GM21360 (cell line): ENCODE data around the gene CLCN1.

ENCODE experiments used
- ATAC-seq: cut with Tn5 transposase; IDR thresholded peaks from one replicate; pipeline ENCODE4 v1.9.1; 2021; ENCODE audit warnings: mild to moderate bottlenecking, moderate library complexity; ENCODE audit not compliant: unreplicated experiment

CLCN1 gene

GRCh38 chr7:143362131-143363015 lies 46.5 kb downstream of the CLCN1 start, which contains the start of gene FAM131B:
TSS of gene FAM131B (minus strand) at chr7:143362713. CDS start at chr7:143362603, 110 bp downstream.
- ATAC-seq, result no peak

DNA sequence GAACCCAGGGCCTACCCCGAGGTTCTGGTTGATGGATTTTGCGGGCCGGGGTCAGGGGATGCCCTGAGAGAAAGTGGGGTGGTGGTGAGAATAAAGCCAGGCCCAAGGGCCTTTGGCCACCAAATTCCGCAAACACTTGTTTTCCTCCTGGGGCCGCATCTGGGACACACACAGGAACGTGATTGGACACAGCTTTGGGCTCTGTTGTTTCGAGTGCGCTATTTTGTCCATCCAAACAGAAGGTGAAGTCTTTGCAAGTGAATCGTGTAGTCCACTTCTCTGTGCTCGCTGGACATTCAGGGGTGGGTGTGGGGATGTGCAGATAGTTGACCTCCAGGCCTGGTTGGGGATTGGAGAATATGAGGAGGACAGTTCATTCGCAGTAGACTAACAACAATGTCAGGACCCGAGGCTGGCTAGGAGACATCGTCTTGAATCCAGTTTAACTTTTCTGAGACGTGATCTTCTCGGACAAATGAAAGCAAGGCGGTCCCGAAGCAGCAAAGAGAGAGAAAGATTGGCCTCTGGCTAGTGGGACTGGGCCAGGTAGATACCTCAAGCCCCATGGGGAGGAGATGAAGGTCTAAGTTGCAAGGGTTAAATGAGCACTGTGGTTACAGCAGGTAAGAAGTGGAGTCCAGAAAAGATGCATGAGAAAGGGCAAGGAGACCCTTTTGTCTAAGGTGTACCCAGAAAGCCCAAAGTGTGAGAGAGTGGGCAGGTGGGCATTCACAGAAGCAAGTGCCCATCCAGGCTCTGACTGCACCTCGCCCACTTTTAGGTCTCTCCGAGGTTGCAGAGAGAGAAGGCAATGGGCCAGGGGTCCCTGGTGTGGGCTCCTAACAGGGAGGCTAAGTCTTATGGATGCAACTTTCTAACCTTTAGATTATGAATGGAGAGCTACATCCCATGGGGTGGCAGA lies 47.4 kb downstream of the CLCN1 start:
- ATAC-seq, result no peak

DNA sequence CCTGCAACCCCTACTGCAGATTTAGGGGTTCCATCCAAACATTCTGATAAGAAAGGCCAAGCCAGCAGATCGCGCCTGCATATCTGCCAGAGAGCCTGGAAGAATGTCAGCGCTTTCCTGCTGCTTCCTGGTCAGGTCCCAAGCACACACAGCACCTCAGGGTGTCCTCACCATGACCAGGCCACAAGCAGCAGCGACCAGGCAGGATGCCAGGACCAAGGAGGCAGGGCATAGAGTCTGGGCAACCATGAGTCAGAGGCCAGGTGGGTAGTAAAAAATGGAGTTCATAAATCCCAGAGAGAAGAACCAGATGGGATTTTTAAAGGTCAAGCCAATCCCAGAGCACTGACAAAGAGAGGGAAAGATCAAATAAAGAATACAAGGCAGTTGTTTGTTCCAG lies 52.1 kb downstream of the CLCN1 start:
- no peak for ATAC-seq

DNA sequence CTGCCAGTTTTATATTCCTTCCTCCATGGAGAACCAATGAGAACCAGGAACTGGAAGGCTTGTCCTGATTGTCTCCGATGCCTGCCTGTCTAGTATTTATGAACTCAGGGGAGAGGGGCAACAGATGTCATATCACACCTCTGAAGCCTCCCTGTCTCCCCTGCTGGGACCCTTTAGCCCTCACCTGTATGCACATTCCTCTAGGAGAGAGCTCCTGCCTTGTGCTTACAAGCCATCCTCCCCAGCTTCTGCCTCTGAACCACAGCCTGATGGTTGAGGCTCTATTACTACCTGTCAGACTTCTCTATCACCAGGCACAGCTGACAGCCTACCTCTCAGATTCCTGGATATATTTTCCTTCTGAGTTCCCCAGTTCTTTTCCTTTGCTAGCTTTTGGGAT lies 52.5 kb downstream of the CLCN1 start:
- ATAC-seq, result no peak

DNA sequence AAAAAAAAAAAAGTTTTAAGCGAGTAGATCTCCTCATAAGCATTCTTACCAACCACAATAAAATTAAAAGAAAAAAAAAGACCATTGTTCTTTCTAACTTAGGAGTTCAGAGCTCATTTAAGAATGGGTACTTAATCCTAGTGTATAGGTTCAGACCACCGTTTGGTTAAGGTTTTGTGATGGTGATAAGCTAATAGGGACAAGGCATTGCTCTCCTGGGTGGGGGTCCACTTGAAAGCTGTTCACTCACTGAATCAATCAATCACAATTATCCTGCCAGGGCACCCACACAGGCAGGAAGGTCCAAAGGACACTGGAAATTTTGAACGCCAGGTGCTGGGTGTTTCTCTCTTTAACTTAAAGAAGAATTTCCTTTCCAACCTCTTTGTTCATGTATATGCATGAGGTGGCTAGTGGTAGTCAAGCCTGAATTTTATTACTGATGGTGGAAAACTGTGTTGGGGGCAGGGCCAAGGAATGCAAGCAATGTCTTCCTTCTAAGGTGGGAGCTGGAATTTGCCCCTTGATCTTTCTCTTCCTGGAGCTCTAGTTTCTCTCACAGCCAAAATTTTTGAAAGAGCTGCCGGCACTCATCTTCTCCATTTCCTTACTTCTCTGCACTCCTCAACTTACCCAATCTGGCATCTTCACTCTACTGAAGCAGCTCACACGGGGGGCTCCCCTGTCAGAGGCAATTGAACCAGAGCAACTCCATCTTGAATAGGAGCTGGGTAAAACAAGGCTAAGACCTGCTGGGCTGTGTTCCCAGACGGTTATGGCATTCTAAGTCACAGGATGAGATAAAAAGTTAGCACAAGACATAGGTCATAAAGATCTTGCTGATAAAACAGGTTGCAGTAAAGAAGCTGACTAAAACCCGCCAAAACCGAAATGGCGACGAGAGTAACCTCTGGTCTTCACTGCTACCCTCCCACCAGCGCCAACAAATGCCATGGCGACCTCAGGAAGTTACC lies 54.1 kb downstream of the CLCN1 start:
- no peak for ATAC-seq

DNA sequence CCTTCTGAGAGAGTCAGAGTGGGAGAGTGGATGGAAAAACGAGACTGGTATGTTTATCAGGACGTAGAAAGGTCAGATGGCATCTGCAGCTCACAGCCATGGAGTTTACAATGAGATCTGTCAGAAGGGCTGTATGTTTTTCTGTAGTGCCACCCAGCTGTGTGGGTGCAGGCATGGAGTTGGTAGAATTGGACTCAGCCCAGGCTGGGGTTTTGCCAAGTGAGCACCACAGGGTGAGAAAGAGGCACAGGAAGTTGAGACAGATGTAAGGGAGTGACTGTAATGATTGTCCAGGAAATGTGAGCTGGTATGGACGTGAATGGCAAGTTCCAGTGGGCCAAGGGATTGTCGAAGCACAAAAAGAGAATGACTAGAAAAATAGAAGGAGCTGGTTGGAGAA lies 56.2 kb downstream of the CLCN1 start:
- ATAC-seq, result no peak

- ATAC-seq, result no peak
Measured at GRCh38 chr7:143373255-143373794, 57.4 kb downstream of the CLCN1 start.

- ATAC-seq, result no peak
Measured at GRCh38 chr7:143374561-143374960, 58.6 kb downstream of the CLCN1 start.

DNA sequence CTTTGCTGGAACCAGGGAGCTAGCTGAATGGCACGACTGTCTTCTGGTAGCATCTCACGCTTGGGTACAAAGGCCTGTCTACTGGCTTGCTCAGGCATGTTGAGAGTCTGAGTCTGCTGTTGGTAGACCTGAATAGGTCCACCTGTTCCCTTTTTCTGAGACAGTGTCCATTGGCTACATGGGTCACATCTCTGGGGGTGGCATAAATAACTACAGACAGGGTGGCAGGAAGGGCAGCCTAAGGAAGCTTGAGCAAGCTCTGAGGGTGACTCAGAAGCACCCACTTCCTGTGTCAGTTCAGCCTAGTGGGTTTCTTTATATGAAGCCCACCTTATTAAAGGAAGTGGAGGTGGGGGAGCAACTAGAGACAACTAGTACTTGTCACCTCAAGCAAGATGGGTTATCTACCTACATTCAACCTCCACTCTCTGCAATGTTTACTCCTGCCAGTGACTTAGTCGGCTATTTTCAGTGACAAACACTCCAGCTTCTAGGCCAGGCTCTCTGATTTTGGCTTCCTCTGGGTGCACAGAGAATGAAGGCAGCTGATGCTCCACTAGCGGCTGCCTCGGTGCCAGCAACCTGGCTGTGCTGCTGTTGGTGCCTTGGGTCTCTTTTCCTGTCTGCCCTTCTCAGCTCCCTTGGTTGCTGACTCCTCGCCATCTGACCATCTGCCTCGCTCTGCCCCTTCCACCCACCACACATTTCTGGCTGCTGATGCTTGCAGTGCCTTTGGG lies 59.6 kb downstream of the CLCN1 start:
- ATAC-seq, result no peak

- no peak for ATAC-seq
Measured at GRCh38 chr7:143376396-143376795, 60.5 kb downstream of the CLCN1 start.

DNA sequence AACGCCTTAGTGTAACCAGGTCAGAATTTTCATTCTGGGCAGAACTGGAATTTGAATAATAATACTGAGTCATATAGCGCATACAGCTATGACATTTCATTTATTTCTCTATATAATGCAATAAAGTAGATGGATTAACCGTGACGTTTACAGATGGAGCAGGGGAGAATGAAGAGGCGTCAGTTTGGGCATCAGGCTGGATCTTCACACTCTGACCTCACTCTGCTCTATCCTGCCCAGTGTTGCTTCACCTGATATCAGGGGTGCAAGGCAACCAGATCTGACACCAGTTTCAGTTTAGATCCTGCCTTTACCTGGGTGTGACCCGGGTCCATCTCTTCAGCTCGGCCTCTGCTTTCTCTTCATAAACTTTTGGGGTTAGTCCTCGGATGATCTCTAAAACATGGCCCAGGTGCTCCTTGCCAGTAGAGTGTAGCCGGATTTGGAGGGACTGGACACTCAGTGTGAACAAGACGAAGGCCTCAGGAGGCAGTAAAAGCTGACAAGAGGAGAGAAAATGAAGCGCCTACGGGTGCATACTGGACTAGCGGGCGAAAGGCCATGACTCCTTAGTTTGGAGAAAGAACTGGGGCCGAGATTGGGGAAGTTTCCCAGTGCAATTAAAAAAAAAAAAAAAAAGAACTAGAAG lies 63.8 kb downstream of the CLCN1 start:
- ATAC-seq, result peak; percentile 1

DNA sequence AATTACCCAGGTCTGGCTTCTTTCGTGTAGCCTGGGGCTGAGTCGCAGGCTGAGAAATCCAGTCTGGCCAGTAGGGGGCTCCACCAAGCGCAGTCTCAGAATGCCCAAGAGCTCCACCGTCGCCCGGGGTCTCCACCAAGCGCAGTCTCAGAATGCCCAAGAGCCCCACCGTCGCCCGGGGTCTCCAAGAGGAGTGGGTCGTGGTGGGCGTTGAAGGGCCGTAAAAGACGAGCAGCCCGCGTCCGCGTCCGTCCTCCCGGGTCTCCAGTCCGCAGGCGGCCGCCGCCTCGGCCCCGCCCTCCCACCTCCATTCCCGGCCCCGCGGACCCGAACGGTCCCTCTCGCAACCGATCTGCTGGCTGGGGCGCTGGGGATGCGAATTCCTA lies 64.3 kb downstream of the CLCN1 start:
- ATAC-seq, result peak; percentile 44

DNA sequence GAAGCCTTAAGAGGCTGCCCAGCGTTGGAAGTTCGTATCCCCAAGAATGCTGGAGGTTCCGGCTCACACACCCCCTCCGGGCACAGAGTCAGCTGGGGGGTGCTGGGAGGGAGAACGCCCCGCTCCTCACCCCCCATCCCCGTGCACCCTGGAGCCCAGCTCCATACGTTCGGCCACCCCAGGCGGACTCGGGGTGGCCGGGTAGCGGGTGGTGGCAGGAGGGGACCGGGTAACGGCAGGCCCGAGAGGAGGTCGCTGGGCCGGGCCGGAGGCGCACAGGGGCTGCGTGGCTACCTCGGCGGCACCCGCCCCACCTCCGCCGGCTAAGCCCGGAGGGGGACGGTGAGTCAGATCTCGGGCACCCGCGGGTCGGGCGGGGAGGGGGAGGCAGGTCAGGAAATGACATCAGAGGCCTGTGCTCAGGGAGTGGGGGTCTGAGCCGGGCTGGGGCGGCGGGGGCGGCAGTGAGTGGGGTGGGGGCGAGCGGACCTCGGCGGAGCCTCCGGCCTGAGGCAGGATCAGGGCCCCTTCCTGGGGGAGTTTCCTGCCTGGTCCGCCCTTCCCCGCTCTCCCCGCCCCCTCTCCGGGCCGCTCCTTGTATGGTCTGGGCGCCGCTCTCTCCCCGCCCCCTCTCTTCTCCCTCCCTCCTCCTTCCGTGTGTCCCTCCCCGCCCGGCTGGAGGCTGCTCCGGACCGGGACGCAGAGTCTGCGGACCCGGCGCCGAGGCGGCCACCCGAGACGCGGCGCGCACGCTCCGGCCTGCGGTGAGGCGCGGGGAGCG lies 64.9 kb downstream of the CLCN1 start, which contains the start of gene ZYX:
Gene ZYX, plus strand, starts transcription at position 700 of the 781 bp plus-strand sequence. CDS start 227 bp downstream, outside the sequence.
- ATAC-seq, result peak; percentile 75

DNA sequence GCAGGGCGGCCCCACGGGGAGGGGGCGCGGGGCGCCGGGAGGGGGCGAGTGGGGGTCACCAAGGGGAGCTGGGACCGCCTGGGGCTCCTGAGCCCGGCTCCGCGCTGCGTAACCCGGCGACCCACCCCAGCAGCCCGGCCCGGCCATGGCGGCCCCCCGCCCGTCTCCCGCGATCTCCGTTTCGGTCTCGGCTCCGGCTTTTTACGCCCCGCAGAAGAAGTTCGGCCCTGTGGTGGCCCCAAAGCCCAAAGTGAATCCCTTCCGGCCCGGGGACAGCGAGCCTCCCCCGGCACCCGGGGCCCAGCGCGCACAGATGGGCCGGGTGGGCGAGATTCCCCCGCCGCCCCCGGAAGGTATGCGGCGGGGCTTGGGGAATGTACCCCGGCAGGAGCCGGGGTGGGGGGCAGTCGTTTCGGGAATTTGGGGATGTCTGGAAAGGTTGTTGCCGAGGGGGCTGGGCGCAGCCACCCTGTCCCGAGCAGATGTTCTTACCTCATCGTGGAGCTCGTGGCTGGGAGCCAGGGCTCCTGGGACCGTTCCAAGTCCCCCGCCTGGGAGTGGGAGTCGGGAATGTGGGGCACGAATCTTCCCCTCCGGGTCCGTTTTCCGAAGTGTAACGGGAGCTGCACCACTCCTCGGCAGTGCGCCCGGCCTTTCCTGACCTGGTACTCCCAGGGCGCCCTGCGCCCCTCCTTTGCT lies 65.7 kb downstream of the CLCN1 start:
- ATAC-seq, result peak; percentile 3

DNA sequence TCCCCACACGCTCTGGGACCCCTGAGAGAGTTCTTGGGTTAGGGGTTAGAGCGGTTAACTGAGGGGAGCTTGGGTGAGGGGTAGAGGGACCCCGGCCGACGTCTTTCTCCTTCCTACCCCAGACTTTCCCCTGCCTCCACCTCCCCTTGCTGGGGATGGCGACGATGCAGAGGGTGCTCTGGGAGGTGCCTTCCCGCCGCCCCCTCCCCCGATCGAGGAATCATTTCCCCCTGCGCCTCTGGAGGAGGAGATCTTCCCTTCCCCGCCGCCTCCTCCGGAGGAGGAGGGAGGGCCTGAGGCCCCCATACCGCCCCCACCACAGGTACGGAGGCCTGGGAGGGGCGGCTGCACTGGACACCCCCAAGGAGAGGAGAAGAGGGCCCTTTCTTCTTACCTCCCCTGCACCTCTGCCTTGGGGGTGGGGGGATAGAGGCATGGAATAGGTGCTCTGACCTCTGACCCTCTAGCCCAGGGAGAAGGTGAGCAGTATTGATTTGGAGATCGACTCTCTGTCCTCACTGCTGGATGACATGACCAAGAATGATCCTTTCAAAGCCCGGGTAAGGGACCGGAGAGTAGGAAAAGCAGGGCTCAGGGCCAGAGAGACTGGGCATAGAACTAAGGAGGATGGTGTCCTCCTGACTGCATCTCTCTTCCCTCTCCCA lies 66.3 kb downstream of the CLCN1 start:
- no peak for ATAC-seq

- ATAC-seq, result no peak
Measured at GRCh38 chr7:143382791-143383641, 67.1 kb downstream of the CLCN1 start.
